B cell (primary cell): ENCODE data around the gene GCDH. TPM values are rescaled to one million over a fixed set of nuclear protein-coding genes. Genes with fewer than 3 reads are reported as not detected.

Experiments
- ATAC-seq: fragments of 200-7000 bp; cut with Tn5 transposase; one replicate; pipeline ENCODE4 v1.10.0; 2021; ENCODE audit warnings: low read depth, mild to moderate bottlenecking, moderate number of reproducible peaks, moderate library complexity
- CTCF ChIA-PET: fragments of 350-600 bp; sonication (Branson Sonifier 250); formaldehyde crosslinking; loops from one replicate; lab custom pipeline; 2021; ENCODE audit warnings: antibody characterized with exemption, inconsistent platforms; lab: Charles Lee
- POLR2A ChIA-PET: fragments of 350-600 bp; sonication (Branson Sonifier 250); formaldehyde crosslinking; loops from one replicate; lab custom pipeline; 2021; ENCODE audit warnings: antibody characterized with exemption; lab: Charles Lee
- DNase-seq: peaks from one replicate; pipeline ENCODE4 v3.0.0; 2013
- H2AFZ ChIP-seq: 2 replicates; pipeline ENCODE4 v1.6.1; 2012; ENCODE audit warnings: mild to moderate bottlenecking, low read depth, low read length; ENCODE audit not compliant: insufficient read depth, poor library complexity, severe bottlenecking
- H3K27ac ChIP-seq, 2 donors: 1 replicate in 1 of 2; 2 replicates in 1 of 2; pipeline ENCODE4 v1.5.1; 2012 to 2013; ENCODE audit warnings: low read length in 2 of 2, mild to moderate bottlenecking in 2 of 2, moderate library complexity in 1 of 2
- H3K27me3 ChIP-seq, 4 experiments: fragments of 200-600 bp in 1 of 4; sonication (generic) in 1 of 4; replicated peaks in 1 of 4; 1 replicate in 2 of 4; 2 replicates in 2 of 4; pipeline versions ENCODE4 v1.6.1 to v1.7.0; 2013 to 2016; ENCODE audit warnings: low read length in 3 of 4, mild to moderate bottlenecking in 2 of 4, mixed read lengths in 1 of 4, moderate library complexity in 1 of 4; ENCODE audit not compliant: insufficient read depth in 4 of 4, control insufficient read depth in 3 of 4; ENCODE audit errors: control extremely low read depth in 1 of 4
- H3K36me3 ChIP-seq, 2 experiments: replicated peaks in 1 of 2; 1 replicate in 1 of 2; 2 replicates in 1 of 2; pipeline versions ENCODE4 v1.6.1 to v1.7.1; 2013; ENCODE audit warnings: low read length in 1 of 2; ENCODE audit not compliant: insufficient read depth in 2 of 2, control insufficient read depth in 1 of 2; ENCODE audit errors: control extremely low read depth in 1 of 2, extremely low read depth in 1 of 2
- H3K4me1 ChIP-seq, 2 donors: fragments of 200-600 bp in 1 of 2; sonication (generic) in 1 of 2; 1 replicate in 1 of 2; 2 replicates in 1 of 2; pipeline versions ENCODE4 v1.5.1 to v1.6.1; 2013 to 2017; ENCODE audit warnings: low read length in 2 of 2; ENCODE audit not compliant: control insufficient read depth in 2 of 2, insufficient read depth in 2 of 2
- H3K4me2 ChIP-seq: replicated peaks from 2 replicates; pipeline ENCODE3; 2012; ENCODE audit warnings: mild to moderate bottlenecking, low read depth, low read length; ENCODE audit not compliant: poor library complexity, severe bottlenecking
- H3K4me3 ChIP-seq, 5 experiments: fragments of 200-600 bp in 1 of 5; sonication (generic) in 1 of 5; 1 replicate in 3 of 5; 2 replicates in 2 of 5; pipeline versions ENCODE4 v1.5.1 to v1.7.0; 2011 to 2016; ENCODE audit warnings: low read length in 4 of 5, mild to moderate bottlenecking in 4 of 5, low read depth in 2 of 5, control low read depth in 1 of 5, moderate library complexity in 1 of 5; ENCODE audit not compliant: insufficient read depth in 1 of 5; ENCODE audit errors: control extremely low read depth in 1 of 5, extremely low read depth in 1 of 5
- H3K79me2 ChIP-seq: fragments of 200-600 bp; sonication (generic); one replicate; pipeline ENCODE4 v1.6.0; 2016; ENCODE audit warnings: low read length; ENCODE audit not compliant: control insufficient read depth, insufficient read depth
- H3K9ac ChIP-seq: fragments of 200-600 bp; sonication (generic); 2 replicates; pipeline ENCODE4 v1.6.1; 2017; ENCODE audit warnings: mild to moderate bottlenecking, low read length, moderate library complexity
- H3K9me3 ChIP-seq, 3 donors: one replicate each; pipeline versions ENCODE4 v1.6.1 to v1.7.1; 2013; ENCODE audit warnings: low read length in 2 of 3; ENCODE audit not compliant: control insufficient read depth in 2 of 3, insufficient read depth in 1 of 3; ENCODE audit errors: control extremely low read depth in 1 of 3
- H4K20me1 ChIP-seq: 2 replicates; pipeline ENCODE4 v1.6.0; 2012; ENCODE audit warnings: mild to moderate bottlenecking, low read length; ENCODE audit not compliant: insufficient read depth, control insufficient read depth, poor library complexity, severe bottlenecking
- H3K27ac Mint-ChIP-seq: one replicate; pipeline ENCODE4 v1.8.0; 2021; ENCODE audit warnings: mixed read lengths
- H3K27me3 Mint-ChIP-seq: one replicate; pipeline ENCODE4 v1.8.0; 2021; ENCODE audit warnings: mixed read lengths
- H3K4me1 Mint-ChIP-seq: one replicate; pipeline ENCODE4 v1.8.0; 2021; ENCODE audit warnings: mixed read lengths
- H3K4me3 Mint-ChIP-seq: one replicate; pipeline ENCODE4 v1.8.0; 2021; ENCODE audit warnings: mixed read lengths
- H3K9me3 Mint-ChIP-seq: one replicate; pipeline ENCODE4 v1.8.0; 2022; ENCODE audit warnings: mixed read lengths; ENCODE audit not compliant: insufficient read depth
- CTCF ChIP-seq: fragments of 200-600 bp; IDR thresholded peaks from one replicate; pipeline ENCODE4 v1.8.0; 2022; ENCODE audit warnings: antibody characterized with exemption, mild to moderate bottlenecking
- EZH2 ChIP-seq: IDR thresholded peaks from 2 replicates; pipeline ENCODE4 v1.6.1; 2012; ENCODE audit warnings: borderline replicate concordance, low read depth, mild to moderate bottlenecking, moderate library complexity, low read length; ENCODE audit not compliant: insufficient read depth, poor library complexity, severe bottlenecking
- WGBS: methylation state at CpG from one replicate; pipeline ENCODE4 v1.1.5; 2013; ENCODE audit warnings: missing lambda C conversion rate; ENCODE audit not compliant: insufficient coverage; 5-methylcytosine and 5-hydroxymethylcytosine counted together
- intact Hi-C: fragments of 100-400 bp; cut with micrococcal nuclease; formaldehyde crosslinking; loops from one replicate; pipeline ENCODE4 v1.10.0; 2022
- polyA plus RNA-seq: library from polyadenylated mRNA; depleted of rRNA; stranded (reverse); fragments of >200 nt; gene quantifications from 2 replicates; pipeline ENCODE4 v1.2.3, GENCODE V29; 2012
- total RNA-seq, 2 donors: library from RNA; stranded (reverse); fragments of 120-200 nt in 1 of 2; gene quantifications; 1 replicate in 1 of 2; 2 replicates in 1 of 2; pipeline versions ENCODE4 v1.2.3 to v1.2.4, GENCODE V29; 2013 to 2022

GCDH gene
- total and polyA plus RNA-seq, 2 donors (not counting 1 experiment from before 2014, with no cell fraction given): 48.9 to 61.2 TPM

GRCh38 chr19:12936582-12936981 is 45.6 kb downstream of the GCDH start:
- Histone ChIP-seq H3K36me3 (peaks cover 0 to 21% of the 10 kb centered on the region in 2 experiments), H3K9me3 (no peaks in the 10 kb centered on the region), H3K27ac (no peak overlapping the region), H3K9ac (no peak overlapping the region), H3K4me3 (no peak overlapping the region), H3K27me3 (no peaks in the 10 kb centered on the region), H3K4me1 (peaks cover 46 to 69% of the 10 kb centered on the region in 2 donors), H3K4me2 (peak overlapping the region; percentile 21), H4K20me1 (peaks cover 38% of the 10 kb centered on the region), H2AFZ (peak overlapping the region; percentile 19), H3K79me2 (peaks cover 60% of the 10 kb centered on the region)
- 28% methylated on average over 4 of the region's 7 CpGs for WGBS
- H3K4me1 Mint-ChIP-seq: peaks cover 61% of the 10 kb centered on the region
- no peaks in the 10 kb centered on the region for H3K27me3 Mint-ChIP-seq
- POLR2A ChIA-PET: interaction anchor here (1.7 kb wide), 1 partner anchor 46 kb away, joined by 9 read pairs; the partner anchor contains the start of gene GCDH
- peak overlapping the region; percentile 48 for H3K4me3 Mint-ChIP-seq
- TF ChIP-seq EZH2: no peak
- no peak for TF ChIP-seq CTCF
- ATAC-seq: no peak
- intact Hi-C loops: no loop called here
- H3K27ac Mint-ChIP-seq: peak overlapping the region; percentile 52
- no peaks in the 10 kb centered on the region for H3K9me3 Mint-ChIP-seq
- CTCF ChIA-PET: no interaction called here
- peak; percentile 43 for DNase-seq

GRCh38 chr19:12937093-12937926 is 46.4 kb downstream of the GCDH start:
- WGBS: 6% methylated on average over 12 of the region's 23 CpGs
- peaks cover 0 to 26% of the 10 kb centered on the region in 2 experiments for H3K36me3 ChIP-seq
- no peaks in the 10 kb centered on the region for H3K9me3 Mint-ChIP-seq
- TF ChIP-seq EZH2: no peak
- no peak for TF ChIP-seq CTCF
- peak overlapping the region; percentile 69 for H2AFZ ChIP-seq
- H3K4me2 ChIP-seq: peak overlapping the region; percentile 89
- H3K4me3 Mint-ChIP-seq: peak overlapping the region; percentile 98
- CTCF ChIA-PET: interaction anchor here (1.1 to 1.4 kb wide), 5 partner anchors 10 to 156 kb away, joined by 3 to 11 read pairs (median 3); no protein-coding TSS in a partner anchor
- peak overlapping the region; percentile 99 for H3K9ac ChIP-seq
- no peaks in the 10 kb centered on the region for H3K9me3 ChIP-seq
- peak overlapping the region; percentile 19 to 95 (median 89) for H3K4me3 ChIP-seq
- ATAC-seq (no peak), DNase-seq (peak; percentile 67)
- peak overlapping the region; percentile 61 to 71 for H3K27ac ChIP-seq
- POLR2A ChIA-PET: interaction anchor here (0.6 to 1.7 kb wide), 9 partner anchors 11 to 1013 kb away, joined by 3 to 9 read pairs (median 4); partner anchors contain the start of genes FBXW9, GCDH and SYCE2
- peaks cover 61% of the 10 kb centered on the region for H3K79me2 ChIP-seq
- H3K4me1 ChIP-seq: peaks cover 45 to 65% of the 10 kb centered on the region in 2 donors
- peaks cover 61% of the 10 kb centered on the region for H3K4me1 Mint-ChIP-seq
- intact Hi-C loops: no loop called here
- peak overlapping the region; percentile 96 for H3K27ac Mint-ChIP-seq
- no peaks in the 10 kb centered on the region for H3K27me3 ChIP-seq
- peaks cover 43% of the 10 kb centered on the region for H4K20me1 ChIP-seq
- no peaks in the 10 kb centered on the region for H3K27me3 Mint-ChIP-seq
